OCI-LY1 (cell line): Measurements from ENCODE around the gene AFAP1.

Experiments
- H2AFZ ChIP-seq: fragments of 200-600 bp; sonication (generic), shearing (Covaris generic); 2 replicates; pipeline ENCODE4 v1.6.0; 2014; ENCODE audit warnings: antibody characterized with exemption, mild to moderate bottlenecking, low read length
- H3F3A ChIP-seq: fragments of 200-600 bp; sonication (generic), shearing (Covaris generic); 2 replicates; pipeline ENCODE4 v1.6.0; 2014; ENCODE audit warnings: mild to moderate bottlenecking, antibody characterized with exemption, low read length, moderate library complexity; ENCODE audit not compliant: insufficient read depth
- H3K27ac ChIP-seq: fragments of 200-600 bp; sonication (generic); 2 replicates; pipeline ENCODE4 v1.5.1; 2014; ENCODE audit warnings: low read length, mixed run types, mild to moderate bottlenecking, low read depth; ENCODE audit not compliant: poor library complexity, severe bottlenecking
- H3K27me3 ChIP-seq: fragments of 200-600 bp; sonication (generic); 2 replicates; pipeline ENCODE4 v1.6.0; 2014; ENCODE audit warnings: antibody characterized with exemption, mild to moderate bottlenecking, low read length, moderate library complexity; ENCODE audit not compliant: insufficient read depth
- H3K36me3 ChIP-seq: fragments of 200-600 bp; sonication (generic); 2 replicates; pipeline ENCODE4 v1.6.1; 2014; ENCODE audit warnings: mild to moderate bottlenecking, antibody characterized with exemption, low read length, moderate library complexity, mixed read lengths; ENCODE audit not compliant: insufficient read depth
- H3K4me1 ChIP-seq: fragments of 200-600 bp; sonication (generic); 2 replicates; pipeline ENCODE4 v1.5.1; 2014; ENCODE audit warnings: mild to moderate bottlenecking, low read length, moderate library complexity; ENCODE audit not compliant: insufficient read depth, severe bottlenecking
- H3K4me2 ChIP-seq: fragments of 200-600 bp; sonication (generic), shearing (Covaris generic); 2 replicates; pipeline ENCODE4 v1.6.1; 2014; ENCODE audit warnings: low read length
- H3K4me3 ChIP-seq: fragments of 200-600 bp; sonication (generic); 2 replicates; pipeline ENCODE4 v1.5.1; 2014; ENCODE audit warnings: low read length, low read depth, mild to moderate bottlenecking, mixed read lengths; ENCODE audit not compliant: poor library complexity, severe bottlenecking
- H3K79me2 ChIP-seq: fragments of 200-600 bp; shearing (Covaris generic); 2 replicates; pipeline ENCODE4 v1.6.1; 2016; ENCODE audit warnings: mixed run types, low read length, mixed read lengths; ENCODE audit not compliant: insufficient read depth
- H3K9ac ChIP-seq: fragments of 200-600 bp; sonication (generic), shearing (Covaris generic); 2 replicates; pipeline ENCODE4 v1.6.1; 2014; ENCODE audit warnings: mild to moderate bottlenecking, low read length, mixed read lengths
- H3K9me2 ChIP-seq: fragments of 200-600 bp; sonication (generic), shearing (Covaris generic); 2 replicates; pipeline ENCODE4 v1.6.1; 2014; ENCODE audit warnings: low read depth, mild to moderate bottlenecking, low read length, mixed read lengths
- H3K9me3 ChIP-seq: fragments of 200-600 bp; shearing (Covaris generic); 2 replicates; pipeline ENCODE4 v1.6.1; 2014; ENCODE audit warnings: low read length, mixed read lengths
- H4K20me1 ChIP-seq: fragments of 200-600 bp; sonication (generic), shearing (Covaris generic); 2 replicates; pipeline ENCODE4 v1.6.0; 2016; ENCODE audit warnings: mild to moderate bottlenecking, low read length; ENCODE audit not compliant: insufficient read depth
- EZH2 ChIP-seq: fragments of 200-600 bp; sonication (generic), shearing (Covaris generic); IDR thresholded peaks from 2 replicates; pipeline ENCODE4 v1.8.0; 2017; ENCODE audit warnings: borderline replicate concordance, mixed run types, mild to moderate bottlenecking, antibody characterized with exemption, low read length, moderate library complexity, mixed read lengths
- TF ChIP-seq, protein P1 (sequence below): fragments of 200-600 bp; sonication (generic), shearing (Covaris generic); IDR thresholded peaks from 2 replicates; pipeline ENCODE4 v1.5.1; 2017; ENCODE audit warnings: mild to moderate bottlenecking, antibody characterized with exemption, low read length, moderate library complexity, mixed read lengths

Gene AFAP1

DNA sequence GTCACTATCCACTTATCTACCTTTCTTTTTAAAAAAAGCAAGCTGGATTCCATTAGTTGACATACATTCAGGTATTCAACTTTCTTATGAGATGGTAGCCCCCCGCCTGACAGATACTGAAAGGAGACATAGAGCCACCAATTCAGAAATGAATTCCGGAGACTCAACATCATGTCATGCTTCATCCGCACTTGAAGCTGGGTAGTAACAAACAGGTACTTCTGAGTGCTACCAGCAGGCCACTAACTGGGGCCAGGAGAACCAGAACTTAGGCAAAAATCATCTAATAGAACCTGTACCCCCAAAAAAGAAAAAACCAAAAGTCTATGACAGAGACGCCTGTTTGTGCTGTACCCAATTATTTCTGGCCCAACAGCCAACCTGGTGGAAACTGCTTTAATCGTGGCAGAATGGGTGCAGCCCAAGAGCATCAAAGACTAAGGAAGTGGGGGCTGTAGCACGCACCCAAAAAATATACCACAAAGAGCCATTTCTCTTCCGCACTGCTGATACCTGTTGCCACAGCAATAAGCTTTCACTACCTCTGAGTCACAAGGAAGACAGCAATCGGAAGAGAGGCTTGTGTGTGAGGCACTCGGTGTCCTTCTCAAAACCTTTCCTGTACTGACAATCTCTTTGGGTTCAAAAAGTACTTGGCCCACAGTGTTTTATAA is 84.8 kb downstream of the AFAP1 start:
- Histone ChIP-seq H3F3A (no peaks in the 10 kb centered on the region), H3K27me3 (no peaks in the 10 kb centered on the region), H3K36me3 (no peaks in the 10 kb centered on the region), H3K9me3 (no peaks in the 10 kb centered on the region), H3K27ac (no peak overlapping the region), H3K4me3 (no peak overlapping the region), H3K9me2 (no peaks in the 10 kb centered on the region), H3K9ac (no peak overlapping the region), H3K79me2 (no peaks in the 10 kb centered on the region), H2AFZ (no peak overlapping the region), H4K20me1 (no peaks in the 10 kb centered on the region), H3K4me1 (no peaks in the 10 kb centered on the region), H3K4me2 (no peak overlapping the region)
- TF ChIP-seq EZH2: no peak
- TF ChIP-seq, protein P1, sequence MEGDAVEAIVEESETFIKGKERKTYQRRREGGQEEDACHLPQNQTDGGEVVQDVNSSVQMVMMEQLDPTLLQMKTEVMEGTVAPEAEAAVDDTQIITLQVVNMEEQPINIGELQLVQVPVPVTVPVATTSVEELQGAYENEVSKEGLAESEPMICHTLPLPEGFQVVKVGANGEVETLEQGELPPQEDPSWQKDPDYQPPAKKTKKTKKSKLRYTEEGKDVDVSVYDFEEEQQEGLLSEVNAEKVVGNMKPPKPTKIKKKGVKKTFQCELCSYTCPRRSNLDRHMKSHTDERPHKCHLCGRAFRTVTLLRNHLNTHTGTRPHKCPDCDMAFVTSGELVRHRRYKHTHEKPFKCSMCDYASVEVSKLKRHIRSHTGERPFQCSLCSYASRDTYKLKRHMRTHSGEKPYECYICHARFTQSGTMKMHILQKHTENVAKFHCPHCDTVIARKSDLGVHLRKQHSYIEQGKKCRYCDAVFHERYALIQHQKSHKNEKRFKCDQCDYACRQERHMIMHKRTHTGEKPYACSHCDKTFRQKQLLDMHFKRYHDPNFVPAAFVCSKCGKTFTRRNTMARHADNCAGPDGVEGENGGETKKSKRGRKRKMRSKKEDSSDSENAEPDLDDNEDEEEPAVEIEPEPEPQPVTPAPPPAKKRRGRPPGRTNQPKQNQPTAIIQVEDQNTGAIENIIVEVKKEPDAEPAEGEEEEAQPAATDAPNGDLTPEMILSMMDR: no peak

DNA sequence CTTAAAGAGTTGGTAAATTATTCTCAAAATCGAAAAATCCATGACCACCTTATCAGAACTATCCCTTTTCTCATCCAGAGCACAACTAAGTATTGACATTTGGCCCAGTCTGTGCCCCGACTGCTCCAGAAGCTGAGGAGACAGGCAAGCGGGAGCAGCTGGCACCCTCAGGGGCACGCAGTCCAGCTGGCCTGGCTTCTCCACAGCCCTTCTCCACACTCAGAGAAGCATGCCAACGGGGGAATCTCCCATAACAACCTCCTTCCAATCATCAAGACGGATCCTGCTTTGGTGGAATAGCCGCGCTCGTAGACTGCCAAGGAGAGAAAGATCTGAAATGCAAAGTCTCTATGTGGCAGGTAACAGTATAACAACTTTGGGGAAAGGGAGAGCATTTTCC is 85.4 kb downstream of the AFAP1 start:
- no peaks in the 10 kb centered on the region for H4K20me1 ChIP-seq
- TF ChIP-seq EZH2: no peak
- TF ChIP-seq, protein P1: no peak
- no peak overlapping the region for H3K4me2 ChIP-seq
- H3K79me2 ChIP-seq: no peaks in the 10 kb centered on the region
- no peaks in the 10 kb centered on the region for H3K4me1 ChIP-seq
- H3K36me3 ChIP-seq: no peaks in the 10 kb centered on the region
- H3K9me3 ChIP-seq: no peaks in the 10 kb centered on the region
- H3K9me2 ChIP-seq: no peaks in the 10 kb centered on the region
- no peak overlapping the region for H3K4me3 ChIP-seq
- no peak overlapping the region for H3K9ac ChIP-seq
- no peaks in the 10 kb centered on the region for H3K27me3 ChIP-seq
- H3K27ac ChIP-seq: no peak overlapping the region
- no peak overlapping the region for H2AFZ ChIP-seq
- H3F3A ChIP-seq: no peaks in the 10 kb centered on the region

DNA sequence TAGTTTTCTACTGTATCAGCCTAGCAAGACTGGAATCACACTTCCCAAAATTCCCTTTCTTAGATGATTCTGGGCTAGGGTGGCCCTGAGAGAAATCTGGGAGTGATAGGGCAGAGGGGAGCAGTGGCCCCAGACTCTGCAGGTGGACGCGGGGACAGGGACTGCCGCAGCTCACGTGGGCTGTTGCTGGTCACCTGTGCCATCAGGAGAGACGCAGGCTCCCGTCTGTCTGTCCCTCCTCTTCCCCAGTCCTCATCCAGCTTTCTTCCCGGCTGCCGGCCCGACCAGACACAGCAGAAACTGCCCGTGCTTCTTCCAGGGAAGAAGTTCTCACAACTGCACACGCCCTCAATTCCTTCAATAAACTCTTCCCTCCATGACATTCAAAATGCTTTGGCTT is 86.4 kb downstream of the AFAP1 start:
- H3K27me3 ChIP-seq: no peaks in the 10 kb centered on the region
- no peaks in the 10 kb centered on the region for H3K9me2 ChIP-seq
- H3F3A ChIP-seq: no peaks in the 10 kb centered on the region
- H2AFZ ChIP-seq: no peak overlapping the region
- no peak overlapping the region for H3K27ac ChIP-seq
- H3K4me2 ChIP-seq: no peak overlapping the region
- H3K9me3 ChIP-seq: no peaks in the 10 kb centered on the region
- H4K20me1 ChIP-seq: no peaks in the 10 kb centered on the region
- TF ChIP-seq, protein P1: no peak
- TF ChIP-seq EZH2: no peak
- H3K4me3 ChIP-seq: no peak overlapping the region
- no peaks in the 10 kb centered on the region for H3K79me2 ChIP-seq
- H3K9ac ChIP-seq: no peak overlapping the region
- H3K36me3 ChIP-seq: no peaks in the 10 kb centered on the region
- H3K4me1 ChIP-seq: no peaks in the 10 kb centered on the region
